Mucosa of stomach (tissue), 1 donor: ENCODE results near the gene ANAPC1.
"Not testable (repeated sequence)": the region's sequence is repeated elsewhere in the genome, so short reads cannot be mapped to it uniquely, and the experiment has no call there.

Experiments used
- H3K27me3 ChIP-seq: one replicate; pipeline ENCODE4 v1.7.0; 2013; ENCODE audit warnings: mild to moderate bottlenecking, low read length; ENCODE audit not compliant: control insufficient read depth, insufficient read depth
- H3K36me3 ChIP-seq: one replicate; pipeline ENCODE4 v1.7.0; 2013; ENCODE audit warnings: low read length; ENCODE audit not compliant: control insufficient read depth, insufficient read depth
- H3K4me1 ChIP-seq: one replicate; pipeline ENCODE4 v1.7.0; 2013; ENCODE audit warnings: mild to moderate bottlenecking, low read length; ENCODE audit not compliant: control insufficient read depth, insufficient read depth
- H3K4me3 ChIP-seq: one replicate; pipeline ENCODE4 v1.7.0; 2013; ENCODE audit warnings: low read length
- H3K9ac ChIP-seq: one replicate; pipeline ENCODE4 v1.7.0; 2013; ENCODE audit warnings: mild to moderate bottlenecking, low read length, moderate library complexity
- H3K9me3 ChIP-seq: one replicate; pipeline ENCODE4 v1.7.0; 2013; ENCODE audit warnings: mild to moderate bottlenecking, low read length, moderate library complexity; ENCODE audit not compliant: control insufficient read depth
- donor health status: Pancreatic carcinoma.

The ANAPC1 gene

DNA sequence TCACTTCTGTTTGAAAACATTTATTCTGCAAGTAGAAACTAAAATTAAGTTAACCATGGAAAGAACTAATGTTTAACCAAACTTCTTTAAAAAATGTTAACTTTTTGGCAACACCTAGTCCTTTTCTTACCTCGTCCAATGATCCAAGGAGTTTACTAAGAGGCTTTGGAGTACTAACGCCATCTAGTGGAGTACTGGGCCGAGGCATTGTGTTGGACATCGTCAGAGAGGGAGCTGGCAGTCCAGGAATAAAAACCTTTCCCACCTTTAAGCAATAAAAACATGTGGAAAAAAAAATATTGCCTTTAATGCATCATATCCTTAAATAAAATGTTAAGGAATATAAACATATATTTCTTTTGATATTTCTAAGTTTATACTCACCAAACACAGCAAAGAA lies 33.3 kb downstream of the ANAPC1 start:
- H3K9ac ChIP-seq, H3K4me3 ChIP-seq, H3K36me3 ChIP-seq, H3K9me3 ChIP-seq, H3K27me3 ChIP-seq, H3K4me1 ChIP-seq: not testable (repeated sequence)

- not testable (repeated sequence) for H3K4me3 ChIP-seq, H3K9me3 ChIP-seq, H3K36me3 ChIP-seq
Measured at GRCh38 chr2:111839625-111840282, 44.2 kb downstream of the ANAPC1 start.

DNA sequence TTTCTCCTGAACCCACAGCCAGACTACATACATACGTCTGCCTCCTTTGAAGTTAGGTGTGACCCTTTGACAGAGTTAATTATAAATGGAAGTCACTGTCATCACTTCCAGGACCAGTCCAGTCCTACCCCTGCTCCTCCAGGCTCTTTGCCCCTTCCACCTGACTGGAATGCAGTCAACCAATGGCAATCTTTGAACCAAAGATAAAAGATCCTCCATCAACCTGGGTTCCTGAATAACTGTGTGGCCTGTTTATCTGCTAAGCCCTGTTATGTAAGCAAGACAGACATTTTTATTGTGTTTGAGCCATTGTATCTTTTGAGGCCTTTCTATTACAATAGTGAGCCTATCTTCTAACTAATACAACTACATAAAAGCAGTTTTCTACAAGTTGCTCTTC lies 45.0 kb downstream of the ANAPC1 start:
- H3K4me3 ChIP-seq, H3K4me1 ChIP-seq, H3K9ac ChIP-seq, H3K36me3 ChIP-seq, H3K27me3 ChIP-seq, H3K9me3 ChIP-seq: not testable (repeated sequence)

More at GRCh38 chr2:111839625-111840282, 44.2 kb downstream of the ANAPC1 start:
- H3K4me1 ChIP-seq, H3K27me3 ChIP-seq, H3K9ac ChIP-seq: not testable (repeated sequence)

DNA sequence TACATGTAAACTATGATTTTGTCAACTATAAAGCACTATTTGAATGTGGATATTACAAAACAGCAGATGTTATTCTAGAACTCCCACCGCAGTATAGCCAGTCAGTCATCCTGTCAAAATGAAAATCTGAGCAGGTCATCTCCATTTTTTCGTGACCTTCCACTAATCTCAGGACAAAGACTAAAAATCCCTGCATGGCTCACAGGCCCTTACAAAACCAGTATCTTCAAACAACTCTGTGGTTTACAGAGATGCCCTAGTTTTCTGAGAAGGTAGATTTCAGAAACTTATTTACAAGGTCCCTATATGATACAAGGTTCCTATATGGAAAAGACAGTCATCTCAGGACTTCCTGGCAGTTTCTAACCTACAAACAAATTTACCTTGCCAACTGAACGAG lies 49.8 kb downstream of the ANAPC1 start:
- not testable (repeated sequence) for H3K4me3 ChIP-seq, H3K9ac ChIP-seq, H3K4me1 ChIP-seq, H3K9me3 ChIP-seq, H3K36me3 ChIP-seq, H3K27me3 ChIP-seq

- H3K9me3 ChIP-seq, H3K4me1 ChIP-seq, H3K27me3 ChIP-seq, H3K36me3 ChIP-seq, H3K9ac ChIP-seq, H3K4me3 ChIP-seq: not testable (repeated sequence)
Measured at GRCh38 chr2:111830479-111830878, 53.5 kb downstream of the ANAPC1 start.

DNA sequence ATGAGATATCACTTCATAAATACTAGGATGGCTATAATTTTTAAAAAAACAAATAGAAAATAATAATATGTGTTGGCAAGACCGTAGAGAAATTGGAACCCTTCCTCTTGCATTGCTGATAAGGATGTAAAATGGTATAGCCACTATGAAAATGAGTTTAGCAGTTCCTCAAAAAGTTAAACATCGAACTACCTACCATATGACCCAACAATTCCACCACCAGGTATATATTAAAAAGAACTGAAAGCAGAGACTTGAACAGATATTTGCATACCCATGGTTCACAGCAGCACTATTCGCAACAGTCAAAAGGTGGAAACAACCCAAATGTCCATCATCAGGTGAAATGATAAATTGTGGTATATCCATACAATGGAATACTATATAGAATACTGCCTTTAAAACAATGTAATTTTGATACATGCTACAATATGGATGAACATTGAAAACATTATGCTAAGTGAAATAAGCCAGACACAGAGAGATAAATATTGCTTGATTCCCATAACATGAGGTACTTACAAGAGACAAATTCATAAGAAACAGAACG lies 55.7 kb downstream of the ANAPC1 start:
- H3K36me3 ChIP-seq, H3K9me3 ChIP-seq, H3K9ac ChIP-seq, H3K27me3 ChIP-seq, H3K4me1 ChIP-seq, H3K4me3 ChIP-seq: not testable (repeated sequence)

DNA sequence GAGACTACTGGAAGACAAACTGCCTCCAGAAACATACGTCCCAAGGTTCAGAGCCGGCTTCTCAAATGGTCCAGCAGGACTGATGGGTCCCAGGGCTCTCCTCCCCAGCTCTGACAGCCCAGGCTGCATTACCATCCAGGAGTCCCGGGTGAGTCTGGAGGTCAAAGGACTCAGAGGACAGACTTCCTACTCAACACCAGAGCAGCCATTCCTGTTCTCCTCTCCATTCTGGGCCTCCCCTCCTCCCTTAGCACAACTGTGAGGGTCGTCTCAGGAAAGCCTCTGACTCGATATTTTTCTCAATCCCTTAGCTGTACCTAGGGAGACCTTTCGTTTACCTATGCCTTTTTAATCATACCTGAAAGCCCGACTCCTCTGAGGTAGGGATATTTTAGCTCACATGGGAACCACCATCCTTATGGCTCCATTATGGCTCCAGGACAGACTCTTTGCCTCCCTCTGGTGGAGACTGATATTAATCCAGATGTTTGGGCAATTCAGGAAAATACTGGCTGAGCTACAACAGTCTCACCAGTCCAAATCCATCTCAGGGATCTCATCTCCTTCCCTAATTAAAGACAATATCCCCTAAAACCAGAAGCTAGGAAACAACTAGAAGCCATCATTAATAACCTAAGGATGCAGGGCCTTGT lies 70.9 kb downstream of the ANAPC1 start:
- H3K9ac ChIP-seq, H3K9me3 ChIP-seq, H3K4me3 ChIP-seq, H3K4me1 ChIP-seq, H3K27me3 ChIP-seq, H3K36me3 ChIP-seq: not testable (repeated sequence)

GRCh38 chr2:111790633-111791032 lies 93.4 kb downstream of the ANAPC1 start:
- not testable (repeated sequence) for H3K4me1 ChIP-seq, H3K9ac ChIP-seq, H3K9me3 ChIP-seq, H3K4me3 ChIP-seq, H3K27me3 ChIP-seq, H3K36me3 ChIP-seq

GRCh38 chr2:111784081-111784480 lies 99.9 kb downstream of the ANAPC1 start:
- not testable (repeated sequence) for H3K27me3 ChIP-seq, H3K9me3 ChIP-seq, H3K4me1 ChIP-seq, H3K36me3 ChIP-seq, H3K4me3 ChIP-seq, H3K9ac ChIP-seq

DNA sequence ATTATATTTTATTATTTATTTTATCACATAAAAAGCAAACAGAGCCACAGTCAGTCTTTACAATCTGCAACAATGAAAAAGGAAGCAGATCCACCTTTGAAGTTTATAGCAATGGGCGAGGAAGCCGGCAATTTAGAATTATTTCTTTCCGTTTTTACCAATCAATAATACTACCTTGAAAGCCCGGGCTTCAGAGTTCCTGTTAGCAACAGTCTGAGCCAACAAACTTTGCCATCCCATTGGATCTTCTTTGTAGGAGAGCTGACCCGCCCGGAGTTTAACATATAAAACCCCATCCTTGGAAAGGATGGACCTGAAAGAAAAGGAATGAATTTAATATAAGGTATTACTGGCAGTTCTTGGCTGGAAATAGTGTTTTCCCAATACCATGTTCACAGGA lies 101.8 kb downstream of the ANAPC1 start:
- H3K27me3 ChIP-seq, H3K9ac ChIP-seq, H3K36me3 ChIP-seq, H3K4me1 ChIP-seq, H3K9me3 ChIP-seq, H3K4me3 ChIP-seq: not testable (repeated sequence)

- not testable (repeated sequence) for H3K36me3 ChIP-seq, H3K9me3 ChIP-seq, H3K9ac ChIP-seq, H3K27me3 ChIP-seq, H3K4me1 ChIP-seq, H3K4me3 ChIP-seq
Measured at GRCh38 chr2:111781443-111782094, 102.4 kb downstream of the ANAPC1 start.

DNA sequence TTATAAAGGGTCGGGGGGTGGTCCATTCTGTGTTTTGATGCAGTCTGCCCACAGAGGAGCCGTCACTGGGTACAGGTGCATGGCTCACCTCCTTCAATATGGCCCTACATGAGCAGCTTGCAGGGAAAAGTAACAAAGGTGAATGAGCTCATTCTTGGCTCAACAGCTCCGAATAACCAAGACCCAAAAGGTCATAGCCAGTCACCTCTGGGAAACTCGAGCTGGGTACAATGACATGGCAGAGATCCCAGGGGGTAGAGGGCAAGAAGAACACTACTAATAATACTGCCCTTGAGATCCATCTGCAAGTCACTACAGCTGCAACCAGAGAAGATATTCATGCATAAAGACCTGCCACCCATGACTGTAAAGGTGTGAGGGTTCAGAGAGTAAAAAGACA lies 106.8 kb downstream of the ANAPC1 start:
- H3K4me3 ChIP-seq, H3K36me3 ChIP-seq, H3K27me3 ChIP-seq, H3K9me3 ChIP-seq, H3K4me1 ChIP-seq, H3K9ac ChIP-seq: not testable (repeated sequence)
